NCI-H146 treated with DMSO at 0.1 percent for 48 hours (cell line): ENCODE results near the gene UGT2B28.
"Not testable (repeated sequence)": the region's sequence is repeated elsewhere in the genome, so short reads cannot be mapped to it uniquely, and the experiment has no call there.

Experiments
- DNase-seq: peaks from one replicate; lab custom pipeline; 2025; ENCODE audit not compliant: unreplicated experiment; lab: John Stamatoyannopoulos, UW

Gene UGT2B28

DNA sequence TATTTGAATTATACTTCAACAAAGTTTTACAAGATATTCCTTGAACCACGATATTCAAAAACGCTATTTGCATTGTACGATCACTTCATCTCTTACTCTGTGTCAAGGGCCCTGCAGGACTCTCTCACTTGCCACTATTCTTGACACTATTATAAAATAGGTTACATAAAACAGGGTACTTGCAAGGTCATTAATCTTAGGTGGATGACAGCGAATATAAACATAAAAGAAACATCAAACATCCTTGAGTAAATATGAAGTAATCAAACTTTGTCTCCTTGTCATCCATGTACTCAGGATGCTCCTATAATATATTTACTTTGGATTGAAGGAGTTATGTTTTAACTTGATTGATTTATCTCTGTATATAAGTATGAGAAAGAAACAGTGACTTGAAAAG, at the start of gene UGT2B28:
TSS of gene UGT2B28 (plus strand) at position 395 of the 400 bp plus-strand sequence. CDS start 26 bp downstream, outside the sequence.
- not testable (repeated sequence) for DNase-seq

DNA sequence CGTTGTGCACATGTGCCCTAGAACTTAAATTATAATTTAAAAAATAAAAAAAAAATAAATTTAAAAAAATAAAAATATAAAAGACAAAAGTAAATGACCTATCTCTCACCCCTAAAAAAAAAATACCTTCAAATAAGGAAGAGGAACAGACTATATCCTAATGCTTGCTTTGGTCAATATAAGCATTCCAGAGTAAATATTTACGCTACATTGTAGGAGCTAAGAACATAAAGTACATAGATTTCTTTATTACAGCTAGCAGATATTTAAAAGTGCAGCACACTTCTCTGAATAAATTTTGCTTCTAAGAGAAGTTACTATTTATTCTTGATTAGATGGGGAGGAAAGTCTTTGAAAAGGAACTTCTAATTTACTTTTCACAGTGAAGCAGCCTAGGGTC, 41.2 kb upstream of the UGT2B28 start:
- no peak for DNase-seq

DNA sequence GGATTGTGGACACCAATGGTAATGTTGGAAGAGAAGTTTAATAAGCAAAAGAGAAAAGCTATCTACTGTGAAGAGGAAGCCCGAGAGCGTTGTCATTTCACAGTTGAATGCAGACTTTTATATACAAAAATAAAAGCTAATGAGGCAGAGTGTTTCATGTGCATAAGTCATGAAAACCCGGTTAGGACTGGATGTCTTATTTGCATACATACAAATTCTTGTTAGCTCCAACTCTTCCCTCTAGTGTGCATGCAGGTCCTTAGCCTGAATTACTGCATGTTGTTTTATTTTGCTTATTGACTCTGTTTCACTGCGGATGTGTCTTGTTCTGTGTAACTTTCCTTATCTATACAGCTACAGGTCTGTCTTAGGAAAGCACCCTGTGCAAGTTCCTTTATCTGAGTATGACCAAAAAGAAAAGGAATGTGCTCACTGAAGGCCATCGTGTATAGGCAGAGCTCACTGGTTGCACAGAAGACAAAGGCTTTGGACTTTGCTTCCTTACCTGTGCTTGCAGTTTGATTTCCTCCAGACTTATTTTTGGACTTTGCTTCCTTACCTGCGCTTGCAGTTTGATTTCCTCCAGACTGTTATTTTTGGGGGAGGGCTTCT, 40.6 kb upstream of the UGT2B28 start:
- DNase-seq, result peak; percentile 24

DNA sequence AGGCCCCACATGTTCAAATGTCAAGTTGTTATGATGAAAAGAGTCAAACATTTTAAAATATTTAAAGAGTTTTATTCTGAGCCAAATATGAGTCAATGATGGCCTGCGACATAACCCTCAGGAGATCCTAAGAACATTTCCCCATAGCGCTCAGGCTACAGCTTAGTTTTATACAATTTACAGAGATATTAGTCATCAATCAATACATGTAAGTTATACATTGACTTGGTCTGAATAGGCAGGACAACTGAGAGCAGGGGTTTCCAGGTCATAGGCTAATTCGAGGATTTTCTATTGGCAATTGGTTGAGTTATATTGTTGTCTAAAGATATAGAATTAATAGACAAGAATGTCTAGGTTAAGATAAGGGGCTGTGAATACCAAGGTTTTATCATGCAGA, 39.5 kb upstream of the UGT2B28 start:
- not testable (repeated sequence) for DNase-seq

DNA sequence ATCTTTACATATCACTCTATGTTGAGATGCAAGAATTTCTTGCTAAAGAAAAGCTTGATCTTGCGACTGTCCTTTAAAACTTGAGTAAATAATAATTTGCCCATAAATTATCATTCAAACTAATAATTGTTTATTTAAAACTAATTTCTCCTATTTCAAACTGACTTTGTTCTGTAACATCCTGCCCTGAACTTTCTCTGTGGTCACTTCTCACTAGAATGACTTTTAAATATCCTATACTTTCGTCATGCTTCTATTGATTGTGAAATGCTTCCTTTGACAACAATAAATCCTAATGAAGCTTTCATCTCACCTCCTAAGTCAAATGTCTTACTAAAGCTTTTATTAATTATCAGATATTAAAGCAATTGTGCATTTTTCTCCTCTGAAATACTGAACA, 38.5 kb upstream of the UGT2B28 start:
- not testable (repeated sequence) for DNase-seq

DNA sequence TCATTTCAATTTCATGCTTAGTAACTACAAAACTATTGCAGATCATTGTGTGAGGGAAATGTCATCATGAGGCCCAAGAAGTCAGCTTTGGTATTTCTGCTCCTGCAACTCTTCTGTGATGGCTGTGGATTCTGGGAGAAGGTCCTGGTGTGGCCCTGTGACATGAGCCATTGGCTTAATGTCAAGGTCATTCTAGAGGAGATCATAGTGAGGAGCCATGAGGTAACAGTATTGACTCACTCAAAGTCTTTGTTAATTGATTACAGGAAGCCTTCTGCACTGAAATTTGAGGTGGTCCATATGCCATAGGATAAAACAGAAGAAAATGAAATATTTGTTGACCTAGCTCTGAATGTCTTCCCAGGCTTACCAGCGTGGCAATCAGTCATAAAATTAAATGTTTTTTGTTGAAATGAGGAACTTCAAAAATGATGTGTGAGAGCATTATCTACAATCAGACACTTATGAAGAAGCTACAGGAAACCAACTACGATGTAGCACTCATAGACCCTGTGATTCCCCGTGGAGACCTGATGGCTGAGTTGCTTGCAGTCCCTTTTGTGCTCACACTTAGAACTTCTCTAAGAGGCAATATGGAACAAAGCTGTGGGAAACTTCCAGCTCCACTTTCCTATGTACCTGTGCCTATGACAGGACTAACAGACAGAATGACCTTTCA, 37.6 kb upstream of the UGT2B28 start:
- not testable (repeated sequence) for DNase-seq

DNA sequence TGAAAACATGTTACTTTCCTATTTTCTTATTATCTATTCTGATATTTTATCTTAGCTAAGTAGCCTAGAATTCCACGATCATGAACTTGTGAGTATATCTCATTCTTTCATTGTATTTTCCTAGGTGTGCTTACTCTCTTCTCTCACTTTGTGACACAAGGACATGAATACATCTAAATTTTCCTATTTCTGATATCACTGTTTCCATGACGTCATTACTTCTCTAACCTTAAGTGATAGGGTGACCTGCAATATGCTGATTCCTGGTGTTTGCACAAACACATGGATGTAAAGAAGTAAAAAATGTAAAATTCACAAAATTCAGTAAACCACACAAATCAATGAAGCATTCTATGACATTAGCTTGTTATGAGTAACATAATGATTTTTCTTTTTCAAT, 29.4 kb upstream of the UGT2B28 start:
- not testable (repeated sequence) for DNase-seq

DNA sequence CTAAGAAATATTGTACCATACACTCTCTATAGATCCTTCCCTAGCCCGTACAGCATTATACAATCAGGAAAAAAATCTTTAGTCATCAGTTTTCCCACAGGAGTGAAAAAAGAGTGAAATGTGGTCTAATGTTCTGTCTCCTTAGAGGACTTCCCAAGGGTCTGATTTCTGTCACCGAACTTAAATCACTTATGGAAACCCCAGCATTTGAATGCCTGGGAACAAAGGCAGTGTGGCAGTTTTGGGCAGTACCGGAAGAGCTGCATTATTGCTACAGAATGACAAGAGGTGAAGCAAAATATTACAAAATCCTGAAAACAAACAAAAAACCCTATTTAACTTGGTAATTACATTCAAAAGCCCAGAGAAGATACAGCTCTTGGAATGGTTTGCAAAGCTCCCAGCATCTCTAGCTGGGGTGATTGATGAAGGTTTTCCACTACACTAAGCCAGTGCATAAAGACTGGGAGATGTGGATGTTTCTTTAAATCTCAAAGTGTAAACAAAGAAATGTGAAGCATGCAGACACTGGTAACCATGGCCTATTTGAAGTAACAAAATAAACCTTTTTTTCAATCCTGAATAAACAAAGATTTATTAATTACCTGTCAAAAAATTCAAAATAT, 27.0 kb upstream of the UGT2B28 start:
- not testable (repeated sequence) for DNase-seq

DNA sequence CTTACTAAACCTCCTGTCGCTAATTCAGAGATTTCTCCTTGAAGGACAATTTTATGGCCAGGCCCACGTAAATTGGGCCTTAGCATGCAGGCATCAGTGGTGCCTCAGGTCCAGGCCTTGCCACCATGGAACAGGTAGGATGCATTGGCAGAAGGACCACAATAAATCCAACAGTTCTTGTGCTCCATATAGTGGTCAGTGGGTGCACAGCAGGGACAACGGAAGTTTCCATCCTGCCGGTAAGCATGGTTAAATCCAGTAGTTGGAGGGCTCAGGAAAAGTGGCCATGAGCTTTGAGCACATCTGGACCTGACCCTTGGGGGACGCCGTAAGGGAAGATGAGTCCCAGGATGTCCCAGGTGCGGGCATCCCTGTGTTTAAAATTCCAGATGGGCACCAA, 11.7 kb upstream of the UGT2B28 start:
- DNase-seq, result not testable (repeated sequence)

DNA sequence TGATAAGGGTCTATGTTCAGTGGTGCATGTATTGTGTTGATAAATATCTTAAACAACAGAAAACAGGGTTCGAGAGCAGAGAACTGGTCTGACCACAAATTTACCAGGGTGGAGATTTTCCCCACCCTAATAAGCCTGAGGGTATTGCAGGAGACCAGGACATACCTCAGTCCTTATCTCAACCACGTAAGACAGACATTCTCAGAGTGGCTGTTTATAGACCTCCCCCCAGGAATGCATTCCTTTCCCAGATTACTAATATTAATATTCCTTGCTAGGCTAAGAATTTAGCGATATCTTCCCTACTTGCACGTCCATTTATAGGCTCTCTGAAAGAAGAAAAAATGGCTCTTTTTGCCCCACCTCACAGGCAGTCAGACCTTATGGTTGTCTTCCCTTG, 16.1 kb downstream of the UGT2B28 start:
- not testable (repeated sequence) for DNase-seq

DNA sequence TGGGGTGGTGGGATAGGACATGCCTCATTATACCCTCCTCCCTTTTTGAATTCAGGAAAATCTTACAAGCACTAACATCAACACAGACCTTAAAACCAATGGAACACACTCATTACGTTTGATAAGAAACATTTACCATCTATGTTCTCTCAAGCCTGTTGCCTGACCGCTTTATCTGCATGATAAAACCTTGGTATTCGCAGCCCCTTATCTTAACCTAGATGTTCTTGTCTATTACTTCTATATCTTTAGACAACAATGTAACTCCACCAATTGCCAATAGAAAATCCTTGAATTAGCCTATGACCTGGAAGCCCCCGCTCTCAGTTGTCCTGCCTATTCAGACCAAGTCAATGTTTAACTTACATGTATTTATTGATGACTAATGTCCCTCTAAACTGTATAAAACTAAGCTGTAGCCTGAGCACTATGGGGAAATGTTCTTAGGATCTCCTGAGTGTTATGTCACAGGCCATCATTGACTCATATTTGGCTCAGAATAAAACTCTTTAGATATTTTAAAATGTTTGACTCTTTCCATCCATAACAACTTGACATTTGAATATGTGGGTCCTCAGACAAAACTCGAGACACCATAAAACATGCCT, 28.3 kb downstream of the UGT2B28 start:
- not testable (repeated sequence) for DNase-seq

DNA sequence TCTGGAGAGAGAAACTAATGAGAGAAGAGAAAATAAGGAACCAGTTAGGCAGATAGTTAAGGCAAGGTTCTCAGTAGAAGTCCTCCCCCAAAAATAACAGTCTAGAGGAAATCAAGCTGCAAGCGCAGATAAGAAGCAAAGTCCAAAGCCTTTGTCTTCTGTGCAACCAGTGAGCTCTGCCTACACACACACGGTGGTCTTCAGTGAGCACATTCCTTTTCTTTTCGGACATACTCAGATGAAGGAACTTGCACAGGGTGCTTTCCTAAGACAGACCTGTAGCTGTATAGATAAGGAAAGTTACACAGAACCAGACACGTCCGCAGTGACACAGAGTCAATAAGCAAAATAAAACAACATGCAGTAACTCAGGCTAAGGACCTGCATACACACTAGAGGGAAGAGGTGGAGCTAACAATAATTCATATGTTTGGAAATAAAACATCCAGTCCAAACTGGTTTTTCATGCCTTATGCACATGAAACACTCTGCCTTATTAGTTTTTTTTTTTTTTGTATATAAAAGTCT, 29.3 kb downstream of the UGT2B28 start:
- DNase-seq, result not testable (repeated sequence)

DNA sequence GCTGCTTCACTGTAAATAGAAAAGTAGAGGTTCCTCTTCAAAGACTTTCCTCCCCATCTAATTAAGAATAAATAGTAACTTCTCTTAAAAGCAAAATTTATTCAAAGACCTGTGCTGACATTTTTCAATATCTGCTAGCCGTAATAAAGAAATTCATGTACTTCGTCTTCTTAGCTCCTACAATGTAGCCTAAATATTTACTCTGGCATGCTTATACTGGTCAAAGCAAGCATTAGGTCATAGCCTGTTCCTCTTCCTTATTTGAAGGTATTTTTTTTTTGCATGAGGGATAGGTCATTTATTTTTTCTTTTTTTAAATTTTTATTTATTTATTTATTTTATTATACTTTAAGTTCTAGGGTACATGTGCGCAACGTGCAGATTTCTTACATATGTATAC, 30.0 kb downstream of the UGT2B28 start:
- DNase-seq, result not testable (repeated sequence)

DNA sequence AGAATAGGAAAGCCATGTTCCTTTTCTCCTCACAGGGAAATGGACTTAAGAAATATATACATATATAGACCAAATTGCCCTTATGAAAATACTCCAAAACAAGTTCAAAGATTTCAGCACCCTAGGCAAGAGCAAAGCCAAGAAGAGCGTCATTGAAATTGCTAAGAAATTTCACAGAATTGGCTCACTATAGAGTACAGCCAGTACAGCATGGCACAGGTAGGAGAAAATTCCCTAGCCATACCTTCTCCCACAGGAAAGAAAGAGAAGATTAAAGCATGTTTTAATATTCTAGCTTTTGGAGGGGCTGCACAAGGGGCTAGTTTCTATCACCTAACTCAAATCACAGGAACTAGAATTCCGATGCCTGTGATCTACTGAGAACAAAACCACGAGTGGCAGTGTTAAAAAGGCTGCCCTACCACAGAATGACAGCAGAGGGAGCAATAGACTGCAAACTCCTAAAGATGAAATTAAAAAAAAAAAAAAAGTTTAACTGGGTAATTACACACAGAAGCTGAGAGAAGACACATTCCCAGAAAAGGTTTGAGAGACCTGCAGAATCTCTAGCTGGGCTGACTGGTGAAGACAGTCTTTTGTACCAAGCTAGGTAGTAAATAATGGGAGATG, 37.5 kb downstream of the UGT2B28 start:
- DNase-seq, result peak; percentile 43

DNA sequence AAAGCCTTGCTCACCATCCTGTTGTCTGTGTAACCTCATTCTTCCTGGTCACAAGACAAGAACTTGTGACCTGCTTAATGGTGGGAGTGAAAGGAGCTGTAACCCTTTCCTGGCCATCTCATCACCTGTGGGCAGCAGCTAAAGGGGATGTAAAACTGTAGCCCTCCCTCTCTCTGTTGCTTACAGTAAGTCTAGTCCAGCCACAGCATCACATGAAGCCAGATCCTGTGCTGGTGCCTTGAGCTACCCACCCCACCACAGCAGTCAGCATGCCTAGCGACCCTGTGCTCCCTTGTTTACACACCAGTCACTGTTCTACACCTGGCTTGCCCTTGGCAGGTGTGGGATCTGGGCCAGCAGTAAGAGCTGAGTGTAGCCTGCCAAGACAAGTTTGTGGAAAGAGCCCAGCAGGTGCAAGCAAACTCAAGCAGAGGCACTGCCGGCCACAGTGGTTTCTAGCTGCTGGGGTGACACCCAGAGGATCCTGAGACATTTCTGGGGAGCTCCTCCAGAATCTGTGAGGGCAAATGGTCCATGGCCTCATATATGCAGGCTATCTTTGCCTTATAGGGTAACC, 41.0 kb downstream of the UGT2B28 start:
- peak; percentile 71 for DNase-seq

DNA sequence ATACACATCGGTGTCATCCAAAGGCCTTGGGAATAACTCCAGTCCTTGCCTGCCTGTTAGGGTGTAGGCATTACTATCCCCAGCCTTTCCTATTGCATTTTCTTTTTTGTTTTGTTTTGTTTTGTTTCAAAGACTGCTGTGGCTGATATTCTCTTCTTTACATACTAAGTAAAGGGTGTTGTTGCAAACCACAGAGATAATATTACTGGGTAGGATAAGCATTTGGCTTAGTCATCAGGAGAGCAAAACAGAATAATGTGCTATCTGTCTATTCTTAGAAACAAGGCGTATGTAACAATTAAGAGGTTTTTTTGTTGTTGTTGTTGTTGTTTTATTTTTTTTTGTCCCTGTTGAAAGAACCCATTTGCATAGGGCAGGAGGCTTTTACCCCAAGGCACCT, 41.8 kb downstream of the UGT2B28 start:
- DNase-seq, result no peak

DNA sequence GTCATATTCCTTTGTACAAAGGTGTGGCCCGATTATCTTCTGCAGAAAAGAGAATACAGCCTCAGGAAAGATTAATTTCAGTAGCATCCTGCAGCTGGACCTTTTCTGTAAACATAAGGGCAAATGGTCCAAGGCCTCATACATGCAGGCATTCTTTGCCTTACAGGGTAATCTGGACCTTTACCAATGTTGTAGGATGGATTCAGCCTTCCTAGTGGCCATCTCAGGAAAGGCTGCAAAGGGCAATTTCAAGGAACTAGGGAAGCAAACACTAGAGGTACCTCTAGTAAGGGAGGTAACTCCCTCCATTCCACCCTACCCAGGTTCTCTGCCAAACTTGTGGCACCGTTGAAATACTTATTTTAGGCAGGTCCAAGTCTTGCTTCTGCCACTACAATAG, 43.0 kb downstream of the UGT2B28 start:
- peak; percentile 37 for DNase-seq

DNA sequence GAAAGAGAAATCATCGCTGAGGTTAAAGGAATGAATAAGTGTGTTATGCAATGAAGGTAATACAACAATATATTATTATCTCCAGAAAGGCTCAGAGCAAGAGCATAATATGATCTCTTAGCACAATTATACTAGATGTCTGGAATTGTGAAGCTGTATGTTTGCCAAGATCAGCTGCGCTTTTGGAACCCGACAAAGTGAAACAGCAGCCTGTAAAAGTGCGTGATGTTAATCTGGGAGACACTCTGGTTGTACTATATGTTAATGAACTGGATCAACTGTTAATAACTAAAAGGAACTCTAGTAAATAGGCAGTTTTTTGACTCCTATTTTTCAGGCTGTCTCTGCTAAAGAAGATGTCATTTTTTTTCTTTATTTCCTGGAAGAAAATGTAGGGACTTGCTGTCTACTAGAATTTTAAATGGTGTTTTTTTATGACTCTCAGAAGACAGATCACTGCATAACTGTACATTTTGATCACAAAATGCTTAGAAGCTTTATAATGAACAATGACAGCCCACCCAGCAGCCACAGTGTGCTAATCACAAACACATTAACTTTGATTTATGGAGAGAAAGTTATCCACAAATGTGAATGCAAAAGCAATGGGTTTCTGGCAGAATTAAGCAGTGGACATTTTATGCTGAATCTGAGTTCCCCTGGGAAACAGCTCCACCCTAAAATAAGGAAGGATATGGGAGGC, 50.2 kb downstream of the UGT2B28 start:
- DNase-seq, result no peak

DNA sequence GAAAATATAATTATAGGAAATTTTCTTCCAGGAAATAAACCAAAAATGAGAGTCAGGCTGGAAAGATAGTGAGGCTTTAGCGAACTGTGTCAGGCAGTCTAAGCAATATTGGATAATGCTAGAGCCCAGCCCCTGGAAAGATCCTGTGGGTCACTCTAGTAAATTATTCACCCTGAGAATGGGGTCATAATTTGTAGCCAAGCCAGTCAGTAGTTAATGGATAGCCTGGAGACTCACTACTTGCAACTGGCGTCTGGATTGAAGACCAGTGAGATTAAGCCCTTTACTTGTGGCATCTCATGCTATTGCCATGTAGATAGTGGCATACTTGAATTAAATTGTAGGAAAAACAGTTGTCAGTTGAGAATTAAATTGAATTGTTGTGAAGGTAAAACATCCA, 51.0 kb downstream of the UGT2B28 start:
- not testable (repeated sequence) for DNase-seq

DNA sequence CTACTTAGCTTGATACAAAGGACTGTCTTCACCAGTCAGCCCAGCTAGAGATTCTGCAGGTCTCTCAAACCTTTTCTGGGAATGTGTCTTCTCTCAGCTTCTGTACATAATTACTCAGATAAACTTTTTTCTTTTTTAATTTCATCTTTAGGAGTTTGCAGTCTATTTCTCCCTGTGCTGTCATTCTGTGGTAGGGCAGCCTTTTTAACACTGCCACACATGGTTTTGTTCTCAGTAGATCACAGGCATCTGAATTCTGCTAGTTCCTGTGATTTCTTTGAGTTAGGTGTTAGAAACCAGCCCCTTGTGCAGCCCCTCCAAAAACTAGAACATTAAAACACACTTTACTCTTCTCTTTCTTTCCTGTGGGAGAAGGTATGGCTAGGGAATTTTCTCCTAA, 55.2 kb downstream of the UGT2B28 start:
- DNase-seq, result not testable (repeated sequence)
